ACC112 (cell line): Measurements from ENCODE around the gene ABRACL.
A peak's percentile ranks its signal among the peaks of the same experiment; 100 is the strongest.
"Not testable (repeated sequence)": the region's sequence is repeated elsewhere in the genome, so short reads cannot be mapped to it uniquely, and the experiment has no call there.

ENCODE experiments used
- H2AFZ ChIP-seq: fragments of 200-600 bp; sonication (generic); one replicate; pipeline ENCODE4 v1.6.0; 2017; ENCODE audit warnings: antibody characterized with exemption, low read length; ENCODE audit not compliant: unreplicated experiment
- H3K27ac ChIP-seq: fragments of 200-600 bp; sonication (generic); 2 replicates; pipeline ENCODE4 v1.5.1; 2014; ENCODE audit warnings: low read depth, mild to moderate bottlenecking, antibody characterized with exemption, low read length, moderate library complexity
- H3K27me3 ChIP-seq: fragments of 200-600 bp; sonication (generic); 2 replicates; pipeline ENCODE4 v1.6.1; 2014; ENCODE audit warnings: mild to moderate bottlenecking, antibody characterized with exemption, low read length, moderate library complexity, mixed read lengths; ENCODE audit not compliant: insufficient read depth
- H3K36me3 ChIP-seq: fragments of 200-600 bp; sonication (generic); 2 replicates; pipeline ENCODE4 v1.6.1; 2016; ENCODE audit warnings: mild to moderate bottlenecking, antibody characterized with exemption, low read length, moderate library complexity, mixed read lengths; ENCODE audit not compliant: insufficient read depth
- H3K4me1 ChIP-seq: fragments of 200-600 bp; sonication (generic); one replicate; pipeline ENCODE4 v1.6.1; 2016; ENCODE audit warnings: low read length, mixed read lengths; ENCODE audit not compliant: insufficient read depth, unreplicated experiment, control insufficient read depth
- H3K4me3 ChIP-seq: fragments of 200-600 bp; sonication (generic); 2 replicates; pipeline ENCODE4 v1.5.1; 2014; ENCODE audit warnings: mild to moderate bottlenecking, low read depth, low read length
- H3K79me2 ChIP-seq: fragments of 200-600 bp; sonication (generic); one replicate; pipeline ENCODE4 v1.6.0; 2016; ENCODE audit warnings: low read length; ENCODE audit not compliant: control insufficient read depth, unreplicated experiment, insufficient read depth

ABRACL gene

GRCh38 chr6:139029470-139030227, 1.1 kb downstream of the ABRACL start:
- Histone ChIP-seq H3K4me3 (peak overlapping the region; percentile 89), H3K36me3 (no peaks in the 10 kb centered on the region), H3K4me1 (peaks cover 13% of the 10 kb centered on the region), H3K27me3 (no peaks in the 10 kb centered on the region), H2AFZ (peak overlapping the region; percentile 71), H3K27ac (0 out of 2 replicates have a peak overlapping the region, but pooled peaks have one; percentile 3), H3K79me2 (peaks cover 20% of the 10 kb centered on the region)

DNA sequence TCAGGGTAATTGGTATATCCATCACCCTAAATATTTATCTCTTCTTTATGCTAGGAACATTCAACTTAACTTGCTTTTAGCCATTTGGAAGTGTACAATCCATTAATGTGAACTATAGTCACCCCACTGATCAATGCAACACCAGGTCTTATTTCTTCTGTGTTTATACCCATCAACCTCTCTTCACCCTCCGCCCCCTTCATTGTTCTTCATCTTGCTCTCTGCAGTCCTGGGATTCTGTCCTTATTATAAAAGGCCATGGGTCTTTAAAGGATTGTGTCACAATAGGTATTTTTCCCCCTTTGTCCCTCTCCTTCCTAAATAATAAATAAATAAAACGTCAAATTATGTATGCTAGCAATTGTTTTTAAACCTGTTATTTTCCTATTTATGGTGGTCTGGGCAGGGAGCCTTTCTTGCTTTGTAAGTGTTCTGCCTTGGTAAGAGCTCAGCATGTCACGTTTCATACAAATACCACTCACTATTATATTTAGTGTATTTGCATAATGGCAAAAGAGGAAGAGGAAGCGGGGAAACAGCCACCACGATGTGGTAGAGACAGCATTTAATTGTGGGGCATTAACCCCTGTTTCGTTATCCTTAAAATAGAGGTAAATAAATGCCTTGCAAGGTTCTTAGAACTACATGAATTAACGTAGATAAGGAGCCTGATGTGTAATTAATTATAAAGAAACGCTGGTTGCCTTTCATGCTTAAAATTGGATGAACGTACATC, 1.9 kb downstream of the ABRACL start:
- H3K4me3 ChIP-seq, result peak overlapping the region; percentile 89
- peaks cover 4% of the 10 kb centered on the region; the same call in 1 of the 2 replicates for H3K36me3 ChIP-seq
- H3K27me3 ChIP-seq, result no peaks in the 10 kb centered on the region
- no peak overlapping the region for H3K27ac ChIP-seq
- peaks cover 20% of the 10 kb centered on the region for H3K79me2 ChIP-seq
- H3K4me1 ChIP-seq, result peaks cover 13% of the 10 kb centered on the region
- peak overlapping the region; percentile 71 for H2AFZ ChIP-seq

DNA sequence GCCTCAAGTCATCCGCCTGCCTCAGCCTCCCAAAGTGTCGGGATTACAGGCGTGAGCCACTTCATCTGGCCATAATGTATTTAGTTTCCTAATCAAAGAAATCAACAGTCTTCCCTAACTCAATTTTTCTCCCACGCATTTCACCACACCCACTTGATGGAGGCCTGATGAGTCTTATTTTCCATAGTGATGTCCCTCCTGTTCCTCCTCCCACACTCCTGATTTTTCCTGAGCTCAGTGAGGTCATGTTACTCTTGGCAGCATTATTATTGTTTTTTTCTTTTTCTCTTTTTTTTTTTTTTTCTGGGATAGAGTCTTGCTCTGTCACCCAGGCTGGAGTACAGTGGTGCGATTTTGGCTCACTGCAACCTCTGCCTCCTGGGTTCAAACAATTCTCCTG, 8.9 kb downstream of the ABRACL start:
- peaks cover 9% of the 10 kb centered on the region for H3K4me1 ChIP-seq
- H3K27ac ChIP-seq, result peak overlapping the region; percentile 48
- no peaks in the 10 kb centered on the region for H3K27me3 ChIP-seq
- H3K36me3 ChIP-seq, result peaks cover 9% of the 10 kb centered on the region
- no peak overlapping the region for H2AFZ ChIP-seq
- H3K79me2 ChIP-seq, result peaks cover 4% of the 10 kb centered on the region
- H3K4me3 ChIP-seq, result no peak overlapping the region

DNA sequence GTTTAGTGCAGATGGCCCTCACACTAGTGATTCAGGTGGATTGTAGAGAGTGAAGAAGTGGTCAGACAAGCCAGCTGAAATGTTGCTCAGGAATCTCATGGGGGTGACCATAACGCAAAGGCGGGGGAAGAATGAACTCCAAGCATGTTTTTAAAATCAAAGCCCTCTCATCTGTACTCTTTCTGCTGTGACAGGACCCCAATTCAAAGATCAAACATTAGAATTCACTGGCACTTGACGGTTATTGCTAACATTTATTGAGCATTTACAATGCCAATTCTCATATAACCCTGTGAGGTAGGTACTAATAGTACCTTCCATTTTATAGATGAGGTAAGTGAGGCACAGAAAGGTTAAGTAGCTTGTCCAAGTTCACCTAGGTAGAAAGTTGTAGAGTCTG, 15.7 kb downstream of the ABRACL start:
- Histone ChIP-seq H3K4me3 (no peak overlapping the region), H3K4me1 (no peaks in the 10 kb centered on the region), H3K27ac (no peak overlapping the region), H3K79me2 (no peaks in the 10 kb centered on the region), H3K36me3 (peaks cover 6% of the 10 kb centered on the region), H3K27me3 (no peaks in the 10 kb centered on the region), H2AFZ (no peak overlapping the region)

DNA sequence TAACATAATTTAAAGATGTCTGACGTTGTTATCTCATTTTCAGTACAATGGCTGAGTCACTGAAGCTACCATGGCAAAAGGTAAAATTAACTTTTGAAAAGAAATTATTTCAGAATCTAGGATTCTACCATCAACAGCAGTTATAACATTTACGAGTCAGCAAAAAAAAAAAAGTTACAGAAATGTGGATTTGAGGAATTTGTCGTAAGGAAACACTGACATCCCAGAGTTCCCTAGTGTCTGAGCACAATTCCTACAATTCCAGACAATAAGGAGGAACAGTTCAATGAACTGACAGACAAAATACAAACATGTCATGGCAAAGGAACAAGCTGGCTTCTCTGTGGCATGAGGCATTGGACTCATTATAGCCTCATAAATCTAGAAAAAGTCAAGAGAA, 19.1 kb downstream of the ABRACL start:
- Histone ChIP-seq H3K27ac (no peak overlapping the region), H3K27me3 (peaks cover 7% of the 10 kb centered on the region), H2AFZ (no peak overlapping the region), H3K4me3 (no peak overlapping the region), H3K4me1 (no peaks in the 10 kb centered on the region), H3K36me3 (peaks cover 3% of the 10 kb centered on the region), H3K79me2 (no peaks in the 10 kb centered on the region)

- not testable (repeated sequence) for H3K27ac ChIP-seq, H2AFZ ChIP-seq, H3K79me2 ChIP-seq, H3K36me3 ChIP-seq, H3K4me3 ChIP-seq, H3K4me1 ChIP-seq
- peaks cover 18% of the 10 kb centered on the region for H3K27me3 ChIP-seq
These were observed 20.4 kb downstream of the ABRACL start for GRCh38 chr6:139048912-139049311.

DNA sequence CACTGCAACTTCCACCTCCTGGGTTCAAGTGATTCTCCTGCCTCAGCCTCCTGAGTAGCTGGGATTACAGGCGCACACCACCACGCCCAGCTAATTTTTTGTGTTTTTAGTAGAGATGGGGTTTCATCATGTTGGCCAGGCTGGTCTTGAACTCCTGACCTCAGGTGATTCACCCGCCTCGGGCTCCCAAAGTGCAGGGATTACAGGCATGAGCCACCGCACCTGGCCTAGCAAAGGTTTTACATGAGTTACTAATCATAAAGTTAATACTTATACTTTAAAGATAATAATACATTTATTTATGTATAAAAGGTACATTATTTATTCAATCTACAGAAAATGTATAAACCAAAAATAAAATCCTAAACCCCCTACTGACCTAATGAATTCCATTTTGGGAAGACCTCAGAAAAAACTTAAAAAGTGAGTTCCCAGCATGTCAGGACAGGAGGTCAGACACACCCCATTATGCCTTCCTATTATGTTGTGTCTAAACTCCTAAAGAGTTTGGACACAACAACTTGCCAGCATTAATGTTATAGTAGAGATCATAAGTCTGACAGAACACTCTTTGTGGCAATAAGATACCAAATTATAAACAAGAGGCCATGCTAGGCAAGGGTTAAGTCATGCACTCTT, 21.7 kb downstream of the ABRACL start:
- not testable (repeated sequence) for H2AFZ ChIP-seq, H3K4me3 ChIP-seq, H3K36me3 ChIP-seq, H3K27ac ChIP-seq, H3K4me1 ChIP-seq, H3K79me2 ChIP-seq
- H3K27me3 ChIP-seq, result peaks cover 18% of the 10 kb centered on the region

DNA sequence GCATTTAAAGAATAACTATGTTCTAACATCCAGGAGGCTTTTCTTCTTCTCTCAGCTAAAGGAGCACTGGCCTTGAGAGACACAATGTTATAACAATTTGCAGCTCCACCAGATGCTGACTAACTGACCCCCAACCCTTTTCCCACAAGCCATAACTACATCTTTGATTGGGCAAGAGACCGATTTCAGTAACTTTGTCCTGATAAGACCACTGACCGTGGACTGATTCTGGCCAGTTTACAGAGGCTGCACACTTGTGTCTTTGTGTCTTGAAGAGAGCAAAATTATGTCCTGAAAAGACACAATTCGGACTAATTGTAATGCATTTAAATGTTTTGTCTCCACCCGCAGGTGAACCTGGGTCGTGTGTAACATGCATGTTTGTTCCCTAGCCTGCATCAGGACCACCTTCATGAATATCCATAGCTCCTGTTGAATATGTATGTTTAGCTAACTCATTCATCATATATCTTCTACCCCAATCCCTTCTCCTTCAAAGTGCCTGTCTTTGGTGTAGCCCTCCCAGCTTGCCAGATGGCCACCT, 22.3 kb downstream of the ABRACL start:
- Histone ChIP-seq H3K27me3 (peaks cover 18% of the 10 kb centered on the region), H2AFZ (no peak overlapping the region), H3K36me3 (no peaks in the 10 kb centered on the region), H3K4me1 (no peaks in the 10 kb centered on the region), H3K4me3 (no peak overlapping the region), H3K27ac (no peak overlapping the region), H3K79me2 (no peaks in the 10 kb centered on the region)

DNA sequence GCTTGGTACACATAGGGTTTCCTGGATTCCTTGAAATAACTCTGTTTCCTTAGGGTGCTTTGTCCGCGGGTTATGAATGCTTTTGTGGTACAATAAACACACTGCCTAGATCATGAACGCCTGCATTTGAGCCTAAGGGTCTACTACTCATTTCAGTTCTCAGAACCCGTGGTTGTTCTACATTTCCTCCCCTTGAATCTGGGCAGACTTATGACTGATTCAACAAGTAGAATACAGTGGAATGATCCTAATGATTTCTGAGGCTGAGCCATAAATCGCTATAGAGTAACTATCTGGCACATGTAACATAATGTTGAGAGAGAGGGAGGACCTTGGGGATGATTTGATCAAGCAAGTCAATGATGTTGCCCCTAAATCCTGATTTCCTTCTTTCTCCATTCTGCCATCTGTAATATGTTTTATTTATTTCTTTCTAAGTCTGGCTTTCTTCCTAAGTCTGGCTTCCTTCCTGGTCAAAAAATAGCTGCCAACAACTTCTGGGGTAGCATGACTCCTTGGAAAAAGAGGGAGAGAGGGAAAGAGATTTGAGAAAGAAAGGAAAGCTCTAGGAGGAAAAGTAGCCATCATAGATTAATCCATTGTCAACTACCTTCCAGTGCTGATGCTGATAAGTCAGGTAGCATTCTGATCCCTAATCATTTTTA, 23.0 kb downstream of the ABRACL start:
- H3K4me1 ChIP-seq, result no peaks in the 10 kb centered on the region
- H3K36me3 ChIP-seq, result no peaks in the 10 kb centered on the region
- no peaks in the 10 kb centered on the region for H3K79me2 ChIP-seq
- no peak overlapping the region for H3K27ac ChIP-seq
- H2AFZ ChIP-seq, result no peak overlapping the region
- no peak overlapping the region for H3K4me3 ChIP-seq
- H3K27me3 ChIP-seq, result peaks cover 18% of the 10 kb centered on the region

DNA sequence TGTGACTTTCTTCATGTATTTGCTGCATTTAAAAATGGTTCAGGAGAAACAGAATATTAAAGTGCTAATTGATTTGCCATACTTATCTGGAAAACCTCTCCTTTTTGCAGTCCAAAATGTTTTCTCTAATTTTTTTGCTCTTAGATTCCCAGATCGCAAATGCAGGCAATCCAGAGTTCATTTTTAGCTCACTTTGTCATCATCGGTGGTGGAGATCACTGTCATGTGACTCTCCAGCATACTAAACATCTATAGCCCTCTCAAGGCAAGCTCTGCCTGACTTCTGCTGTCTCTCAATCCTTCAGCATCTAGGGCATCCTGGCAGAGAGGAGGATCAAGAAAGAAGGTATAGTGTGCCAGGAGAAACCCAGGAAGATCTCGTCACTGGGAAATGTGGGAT, 24.8 kb downstream of the ABRACL start:
- H3K79me2 ChIP-seq, result no peaks in the 10 kb centered on the region
- no peak overlapping the region for H2AFZ ChIP-seq
- no peaks in the 10 kb centered on the region for H3K36me3 ChIP-seq

More for the DNA sequence above, 24.8 kb downstream of the ABRACL start:
- peaks cover 18% of the 10 kb centered on the region for H3K27me3 ChIP-seq
- H3K27ac ChIP-seq, result no peak overlapping the region
- H3K4me3 ChIP-seq, result no peak overlapping the region
- H3K4me1 ChIP-seq, result no peaks in the 10 kb centered on the region
